ENCODE measurements around the gene HOOK1.

GRCh38 chr1:59866462-59866861, 51.7 kb downstream of the HOOK1 start:
- TF ChIP-seq CTCF (IDR thresholded peaks at IDR 0.05) (no peak), POLR2A (IDR thresholded peaks at IDR 0.05) (no peak)
